Measurements from ENCODE around the gene MON1A.

MON1A gene

DNA sequence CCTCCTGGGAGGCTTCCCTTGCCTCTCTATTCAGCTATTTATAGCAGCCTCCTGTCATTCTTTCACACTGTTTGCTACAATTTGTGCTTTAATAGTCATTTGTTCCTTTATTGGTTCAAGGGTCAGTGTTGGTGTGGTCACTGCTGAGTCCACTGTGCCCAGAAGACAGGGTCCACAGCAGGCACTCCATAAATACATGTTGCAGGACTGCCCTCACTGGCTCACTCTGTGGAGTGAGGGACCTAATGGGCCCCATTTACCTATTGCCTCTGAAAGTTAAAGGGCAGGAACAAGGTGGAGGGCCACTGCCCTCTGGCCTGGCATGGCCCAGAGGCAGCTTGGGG lies 42.7 kb downstream of the MON1A start:
- DNase-seq = no peak

DNA sequence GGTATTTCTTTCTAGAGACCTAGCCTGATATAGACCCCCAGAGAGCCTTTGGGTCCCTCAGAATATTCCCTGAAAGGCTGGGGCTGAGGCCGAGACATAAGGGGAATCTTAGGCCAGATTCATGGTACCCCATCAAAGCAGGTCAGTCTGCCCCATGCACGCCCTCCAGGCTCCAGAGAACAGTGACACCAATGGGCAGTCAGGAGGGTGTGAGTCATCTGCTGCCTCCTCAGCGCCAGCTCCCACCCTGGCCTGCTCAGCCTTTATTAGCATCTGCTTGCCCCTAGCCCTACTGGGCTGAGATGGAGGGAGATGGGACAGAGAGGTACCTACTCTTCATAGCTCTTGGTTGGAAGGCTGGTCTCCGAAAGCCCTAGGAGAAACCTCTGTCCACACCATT lies 45.6 kb downstream of the MON1A start:
- DNase-seq = no peak

DNA sequence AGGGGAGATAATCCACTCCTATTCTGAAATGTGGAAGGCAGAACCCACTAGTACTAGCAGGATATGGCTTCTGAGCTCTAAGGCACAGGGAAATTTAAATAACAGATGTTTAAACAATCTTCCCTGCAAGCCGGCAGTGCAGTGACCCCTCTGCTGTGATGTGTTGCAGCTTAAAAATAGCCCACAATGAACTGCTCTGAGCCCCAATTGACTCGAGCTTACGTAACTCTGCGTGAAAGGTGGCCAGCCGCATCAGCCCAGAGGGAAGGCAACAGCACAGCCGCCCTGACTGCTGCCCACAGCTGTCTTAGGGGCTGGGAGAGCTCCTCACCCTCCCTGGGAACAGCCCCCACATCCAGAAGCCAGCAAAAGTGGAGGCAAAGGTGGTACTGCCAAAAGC lies 47.4 kb downstream of the MON1A start:
- no peak for DNase-seq

DNA sequence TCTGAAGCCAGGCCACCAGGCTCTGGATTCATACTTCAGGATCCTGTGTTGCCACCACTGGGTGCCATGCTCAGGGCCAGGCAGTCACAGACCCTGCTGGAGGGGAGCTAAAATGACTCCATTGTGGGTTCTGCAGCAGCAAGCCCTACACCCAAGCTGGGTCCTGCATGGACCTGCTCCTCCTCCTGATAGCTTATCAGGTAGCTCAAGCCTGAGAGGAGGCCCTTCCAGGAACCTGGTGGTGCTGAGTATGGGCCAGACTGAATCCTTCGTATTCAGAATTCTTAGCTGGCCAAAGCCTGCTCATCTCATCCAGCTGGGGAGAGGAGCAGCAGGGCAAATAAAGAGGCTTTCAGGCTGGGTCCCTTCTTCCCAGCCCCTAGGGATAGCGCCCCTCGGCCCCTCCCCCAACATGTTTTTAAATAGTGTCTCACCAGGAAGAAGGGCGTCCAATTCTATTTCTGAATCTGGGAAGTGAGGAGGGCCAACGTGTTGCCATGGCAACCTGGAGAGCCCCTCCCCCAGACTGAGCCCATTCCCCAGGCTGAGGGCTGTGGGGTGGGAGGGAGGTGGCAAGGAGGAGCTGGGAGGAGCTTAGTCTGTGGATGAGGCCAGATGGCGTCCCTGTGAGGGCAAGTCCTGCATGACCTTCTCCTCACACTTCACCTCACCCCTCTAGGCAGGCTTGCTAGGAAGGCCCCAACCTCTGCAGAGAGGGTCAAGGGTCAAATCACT lies 48.9 kb downstream of the MON1A start:
- no peak for DNase-seq

DNA sequence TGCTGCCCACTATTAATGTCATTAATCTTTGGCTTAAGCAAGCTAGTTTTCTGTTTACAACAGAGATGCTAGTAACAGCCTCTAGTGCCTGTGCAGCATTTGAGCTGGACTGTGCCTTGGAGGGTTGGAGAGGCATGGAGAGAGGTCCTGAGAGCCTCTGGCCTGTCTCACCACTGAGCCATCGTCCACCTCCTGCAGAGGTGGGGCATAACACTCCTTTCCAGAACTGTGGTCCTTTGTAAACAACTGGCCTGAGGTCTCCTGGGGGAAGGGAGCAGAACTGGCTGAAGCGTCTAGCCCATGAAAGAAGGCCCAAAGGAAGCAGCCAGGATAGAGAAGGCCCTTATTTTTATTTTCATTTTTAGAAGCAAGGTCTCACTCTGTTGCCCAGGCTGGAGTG lies 49.9 kb downstream of the MON1A start:
- DNase-seq = no peak

DNA sequence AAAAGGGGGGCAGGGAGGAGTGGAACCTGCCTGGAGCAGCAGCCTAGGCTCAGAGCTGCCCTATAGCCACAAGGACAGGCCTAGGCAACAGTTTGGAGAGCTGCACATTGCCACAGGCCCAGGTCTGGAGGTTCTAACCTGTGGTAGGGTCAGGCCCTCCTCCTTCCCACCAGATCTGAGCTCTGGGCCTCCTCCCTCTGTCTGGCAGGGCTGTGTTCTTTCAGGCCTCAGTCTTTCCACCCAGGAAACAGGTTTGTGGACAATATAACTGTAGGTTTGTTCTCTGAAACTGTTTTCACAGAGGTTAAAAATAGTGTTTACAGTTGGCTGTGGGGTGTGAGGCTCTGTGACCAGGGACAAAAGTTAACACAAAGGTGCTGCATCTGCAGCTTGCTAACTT lies 50.9 kb downstream of the MON1A start:
- DNase-seq = no peak

DNA sequence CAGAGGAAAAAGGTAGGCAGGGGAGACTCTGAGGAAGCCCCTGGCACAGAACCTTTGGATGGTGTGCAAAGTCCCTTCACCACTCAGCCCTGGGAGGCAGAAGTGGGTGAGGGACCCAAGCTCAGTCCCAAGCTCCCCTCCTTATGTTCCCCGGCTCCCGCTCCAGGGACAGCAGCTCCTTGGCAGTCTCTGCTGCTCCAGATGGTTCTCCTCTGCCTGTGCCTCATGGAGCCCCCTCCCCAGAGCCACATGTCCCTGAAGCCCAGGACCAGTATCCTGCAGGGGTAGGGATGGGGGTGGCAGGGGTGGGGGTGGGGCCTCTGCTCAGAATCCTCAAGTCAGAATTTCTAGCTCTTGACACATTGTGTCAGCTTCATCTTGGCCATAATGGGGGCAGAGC lies 51.9 kb downstream of the MON1A start:
- no peak for DNase-seq

DNA sequence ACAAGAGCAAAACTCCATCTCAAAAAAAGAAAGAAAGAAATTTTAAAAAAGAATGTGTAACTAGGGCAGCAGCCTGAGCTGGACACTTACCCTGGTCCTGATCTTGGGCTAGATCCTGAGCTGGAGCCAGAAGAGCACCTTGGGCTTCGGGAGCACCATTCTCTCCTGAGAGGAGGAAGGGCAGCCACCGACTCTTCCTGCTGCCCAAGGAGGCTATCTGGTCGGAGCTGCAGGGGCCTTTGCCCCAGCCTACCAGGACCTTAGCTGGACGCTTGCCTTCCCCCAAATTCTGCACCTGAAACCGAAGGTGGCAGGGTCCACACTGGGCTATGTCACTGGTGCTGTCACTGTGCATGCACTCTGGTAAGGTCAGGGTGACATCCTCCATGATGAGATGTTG lies 53.0 kb downstream of the MON1A start:
- DNase-seq = no peak

DNA sequence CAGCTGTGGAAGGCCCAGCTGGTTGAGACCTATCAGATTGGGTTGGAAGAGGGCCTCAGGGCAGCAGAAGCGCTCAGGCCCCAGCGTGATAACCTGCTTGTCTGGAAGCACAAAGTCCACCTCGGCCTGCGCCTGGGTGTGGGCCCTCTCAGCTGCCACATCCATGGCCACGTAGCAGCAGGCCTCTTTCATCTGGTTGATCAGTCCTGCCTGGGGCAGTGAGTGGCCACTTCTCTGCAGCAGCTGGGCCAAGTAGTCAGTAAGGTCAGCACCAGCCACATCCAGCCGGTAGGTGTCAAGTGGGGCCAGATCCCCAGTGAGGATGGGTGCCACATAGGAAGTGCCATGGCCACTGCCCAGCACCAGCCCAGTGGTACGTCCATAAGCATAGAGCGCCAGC lies 56.0 kb downstream of the MON1A start:
- DNase-seq = no peak

DNA sequence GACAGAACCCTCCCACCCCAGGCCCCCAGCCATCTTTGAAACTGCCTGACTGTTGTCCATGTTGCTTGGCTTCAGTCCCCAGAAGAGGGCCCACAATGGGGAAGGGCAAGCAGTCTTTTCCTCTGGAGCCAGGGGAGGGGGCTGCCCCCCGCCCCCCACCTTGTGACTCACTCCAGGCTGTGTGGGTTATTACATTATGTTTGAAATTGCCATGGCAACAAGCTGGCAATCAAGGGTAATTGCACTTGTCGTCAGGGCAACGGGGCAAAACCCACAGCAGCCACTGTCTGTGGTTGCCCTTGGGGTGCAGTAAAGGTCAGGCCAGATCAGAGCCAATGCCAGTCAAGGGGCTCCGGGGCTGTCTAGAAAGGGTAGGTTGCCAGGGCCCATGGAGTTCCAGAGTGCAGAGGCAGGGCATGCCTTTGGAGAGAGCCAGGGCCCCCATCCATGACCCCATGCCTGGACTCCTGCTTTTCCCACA lies 56.8 kb downstream of the MON1A start:
- no peak for DNase-seq

DNA sequence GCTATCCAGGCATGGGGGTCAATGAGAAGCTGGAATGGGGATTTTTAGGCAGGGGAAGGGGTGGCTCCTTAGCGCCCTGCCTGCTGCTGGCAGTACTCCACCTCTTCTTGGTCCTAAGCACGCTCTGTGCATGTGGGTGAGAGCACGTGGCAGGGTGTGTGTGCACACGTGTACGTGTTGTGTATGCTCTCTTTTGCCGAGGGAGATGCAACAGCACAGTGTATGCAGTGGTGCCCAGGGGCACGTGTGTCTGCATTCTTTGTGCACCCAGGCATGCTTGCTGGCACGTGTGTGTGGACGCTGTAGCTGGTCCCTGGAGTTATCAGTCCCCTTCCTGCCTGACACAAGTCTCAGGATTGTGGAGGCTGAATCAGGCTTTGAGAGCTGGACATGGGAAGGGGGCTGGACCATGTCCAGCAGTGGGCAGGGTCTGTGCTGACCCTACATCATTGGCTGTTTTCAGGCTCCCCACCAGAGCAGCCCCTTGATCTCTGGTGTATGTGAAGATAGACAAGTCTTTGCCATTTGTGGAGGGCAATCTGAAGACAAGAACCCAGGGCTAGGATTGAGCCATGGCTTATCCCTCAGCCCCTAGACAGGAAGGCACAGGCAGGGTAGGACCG lies 58.0 kb downstream of the MON1A start:
- DNase-seq = no peak

DNA sequence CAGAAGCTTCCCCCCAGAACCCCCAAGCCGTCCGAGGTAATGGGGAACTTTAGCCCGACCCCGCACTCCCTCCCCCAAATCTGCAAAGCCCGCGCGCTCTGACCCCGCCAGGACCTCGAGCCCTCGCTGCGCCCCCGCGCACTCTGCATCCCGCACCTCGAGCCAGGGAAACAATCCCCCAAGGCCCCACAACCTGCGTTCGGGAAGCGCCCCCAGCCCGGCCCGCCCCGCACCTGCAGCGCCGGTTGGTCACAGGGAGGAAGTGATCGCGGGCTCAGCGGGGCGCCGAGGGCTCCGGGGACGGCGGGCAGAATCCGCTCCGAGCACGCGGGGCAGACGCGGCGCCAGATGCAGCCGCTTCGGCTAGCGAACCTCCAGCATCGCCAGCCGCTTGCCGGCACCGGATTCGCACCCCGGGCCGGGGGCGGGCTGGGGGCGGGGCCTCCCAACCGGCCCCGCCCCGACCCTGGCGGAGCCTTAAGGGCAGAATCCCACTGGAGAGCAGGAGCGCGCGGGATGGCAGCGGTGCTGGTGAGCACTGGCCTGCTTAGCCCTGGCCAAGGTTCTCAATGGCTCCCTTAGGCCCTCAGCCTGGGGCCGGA lies 60.0 kb downstream of the MON1A start, which contains the start of gene CAMKV:
Gene CAMKV (minus strand): TSS at position 382 of the 602 bp plus-strand sequence. CDS start 7,518 bp downstream, outside the sequence.
- DNase-seq = no peak

DNA sequence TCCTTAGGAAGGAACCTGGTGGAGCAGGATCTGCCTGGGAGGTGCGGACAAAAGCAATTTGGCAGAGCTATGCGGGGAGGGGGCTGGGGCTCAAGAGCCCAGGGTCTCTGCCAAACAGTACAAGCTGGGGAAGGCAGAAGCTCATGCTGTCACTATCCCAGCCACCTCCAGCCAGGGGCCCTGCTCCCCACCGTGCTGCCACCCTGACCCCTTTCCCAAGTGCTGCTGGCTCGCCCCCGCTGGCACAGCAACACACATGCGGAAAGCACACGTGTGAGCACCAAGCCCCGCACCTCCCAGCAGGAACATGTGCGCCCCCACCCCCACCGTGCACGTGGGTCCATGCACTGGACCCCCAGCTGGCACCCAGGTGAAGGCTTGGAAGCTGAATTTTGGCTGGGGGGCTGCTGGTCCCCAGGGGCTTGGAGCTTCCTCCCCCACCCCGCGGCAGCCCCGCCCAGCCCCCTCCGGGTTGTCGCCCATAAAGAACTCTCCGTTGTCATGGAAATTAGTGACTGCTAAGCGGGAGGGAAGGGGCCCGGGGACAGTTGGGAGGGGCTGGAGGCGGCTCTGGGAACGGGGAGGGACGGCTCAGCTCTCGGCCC lies 60.6 kb downstream of the MON1A start:
- DNase-seq = no peak

DNA sequence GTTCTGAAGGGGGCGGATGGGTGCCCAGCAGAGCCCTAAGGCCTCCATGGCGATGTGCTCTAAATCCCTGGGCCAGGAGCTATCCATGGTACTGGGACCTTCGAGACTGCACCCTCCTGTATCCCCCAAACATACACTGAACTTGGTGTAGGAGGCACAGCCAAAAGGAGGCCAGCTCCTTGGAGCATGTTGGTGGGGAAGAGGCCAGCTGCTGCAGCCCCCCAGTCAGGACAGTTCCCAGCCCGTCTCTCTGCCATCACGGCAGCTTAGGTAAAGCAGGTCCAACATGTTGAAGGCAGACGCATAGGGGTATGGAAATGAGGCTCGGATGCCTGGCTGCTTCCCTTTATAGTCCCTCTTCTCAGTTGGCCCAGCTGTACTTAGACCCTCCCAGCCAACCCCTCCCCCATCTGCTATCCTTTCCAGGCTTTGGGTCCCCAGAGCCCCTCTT lies 61.7 kb downstream of the MON1A start:
- DNase-seq = no peak

DNA sequence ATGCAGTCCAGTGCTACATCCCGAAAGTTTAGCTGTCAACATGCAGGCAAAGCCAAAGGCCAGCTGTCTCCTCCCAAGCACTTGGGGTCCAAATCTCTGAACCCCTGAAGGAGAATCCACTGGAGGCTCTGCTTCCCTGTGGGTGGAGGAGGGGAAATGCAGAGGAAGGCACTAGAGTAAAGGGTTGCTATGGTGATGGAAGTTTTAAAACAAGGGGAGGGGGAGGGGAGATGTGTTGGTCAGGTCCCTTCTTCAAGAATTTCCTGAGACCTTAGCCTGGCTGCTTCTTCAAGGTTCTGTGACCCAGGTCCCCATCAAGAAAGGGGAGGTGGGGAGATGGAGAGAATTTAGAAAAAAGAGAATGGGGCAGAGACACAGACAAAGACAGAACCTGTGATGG lies 62.2 kb downstream of the MON1A start:
- DNase-seq = no peak

DNA sequence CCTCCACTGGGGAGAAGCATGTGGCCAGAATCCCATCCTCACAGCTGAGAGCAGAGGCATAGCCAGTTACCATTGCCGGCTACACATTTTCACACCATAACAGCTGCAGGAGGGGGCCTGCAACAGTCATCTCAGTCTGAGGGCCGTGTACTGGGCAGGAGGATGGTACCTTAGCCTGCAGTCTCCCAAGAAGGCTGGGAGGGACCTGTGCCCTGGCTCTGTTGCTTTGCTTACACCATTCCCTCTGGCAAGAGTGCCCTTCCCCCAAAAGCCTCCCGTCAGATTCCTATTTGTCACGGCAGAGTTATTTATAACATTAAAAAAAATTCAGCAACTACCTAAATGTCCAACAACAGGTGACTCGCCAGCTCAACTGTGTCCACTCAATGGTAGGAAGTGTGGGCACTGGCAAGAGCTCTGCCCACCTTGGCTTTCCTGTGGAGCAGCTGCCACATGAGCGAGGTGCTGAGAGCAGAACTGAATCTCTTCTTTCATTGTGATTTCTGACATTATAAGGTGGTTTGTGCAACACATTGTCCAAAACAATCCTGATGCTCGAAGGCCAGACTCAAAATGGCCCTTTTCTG lies 64.3 kb downstream of the MON1A start:
- DNase-seq = no peak

DNA sequence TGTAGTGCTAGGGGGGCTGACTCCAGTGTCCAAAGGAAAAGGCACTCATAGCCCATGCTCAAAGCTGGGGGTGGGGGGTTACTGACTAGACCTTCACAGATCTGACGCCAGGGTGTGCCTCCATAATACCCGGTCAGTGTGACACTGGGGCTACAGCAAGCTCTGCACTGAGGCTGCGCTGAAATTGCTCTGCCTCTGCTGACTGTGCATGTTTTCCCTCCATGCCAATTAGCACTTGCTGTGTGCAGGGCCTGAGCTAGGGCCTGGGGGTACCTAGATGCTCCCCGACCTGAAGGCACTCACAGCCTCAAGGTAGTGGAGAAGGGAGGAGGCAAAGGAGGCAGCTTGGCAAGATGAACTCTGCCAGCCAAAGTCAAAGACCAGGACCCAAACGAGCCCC lies 65.1 kb downstream of the MON1A start:
- no peak for DNase-seq

DNA sequence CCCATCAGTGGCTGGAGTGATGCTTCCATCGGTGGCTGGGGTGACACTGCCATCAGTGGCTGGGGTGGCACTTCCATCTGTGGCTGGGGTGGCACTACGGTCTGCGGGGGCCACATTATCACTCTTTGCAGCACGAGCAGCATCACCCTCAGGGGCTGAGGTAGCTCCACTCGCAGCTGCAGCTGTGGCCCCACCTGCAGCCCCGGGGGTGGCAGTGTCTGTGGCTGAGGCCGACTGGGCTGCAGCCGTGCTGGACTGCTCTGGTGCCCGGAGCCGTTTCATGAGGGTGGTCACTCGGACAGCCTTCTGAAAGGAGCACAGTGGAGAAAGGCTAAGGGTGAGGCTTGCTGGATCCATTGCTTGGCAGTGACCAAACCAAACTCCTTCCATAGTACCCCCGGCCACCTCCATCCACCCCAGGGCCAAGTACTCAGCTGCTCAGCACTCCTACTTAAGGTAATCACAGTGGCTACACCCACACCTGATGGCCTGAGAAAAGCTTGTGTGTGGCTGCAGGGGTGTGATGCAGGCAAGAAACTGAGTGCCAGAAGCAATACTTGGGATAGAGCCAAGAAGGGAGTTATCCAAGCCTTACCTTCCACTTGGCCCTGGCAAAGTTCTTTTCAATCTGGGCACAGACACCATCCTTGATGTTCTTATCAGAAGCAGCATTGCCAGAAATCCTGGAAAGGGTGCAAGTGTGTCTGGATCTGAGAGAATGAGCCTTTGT lies 69.9 kb downstream of the MON1A start:
- peak; percentile 38 for DNase-seq
